IPS-NIHi11 (cell line): ENCODE results near the gene SAT2.
A peak's percentile ranks its signal among the peaks of the same experiment; 100 is the strongest.
"Not testable (repeated sequence)": the region's sequence is repeated elsewhere in the genome, so short reads cannot be mapped to it uniquely, and the experiment has no call there.

ENCODE experiments used
- DNase-seq: peaks from one replicate; pipeline ENCODE4 v3.0.0; 2012; ENCODE audit warnings: mixed read lengths, low spot score

SAT2 gene

GRCh38 chr17:7633093-7633492 is 5.5 kb upstream of the SAT2 start:
- DNase-seq = no peak

- peak; percentile 83 for DNase-seq
Observed at GRCh38 chr17:7632492-7632894, 4.9 kb upstream of the SAT2 start.

GRCh38 chr17:7631398-7632380 is 4.1 kb upstream of the SAT2 start:
- no peak for DNase-seq

- DNase-seq = no peak
Observed at GRCh38 chr17:7629939-7630571, 2.4 kb upstream of the SAT2 start, which contains the start of gene SHBG. Gene SHBG (plus strand): TSS chr17:7630135. CDS start chr17:7630173, 38 bp downstream.

GRCh38 chr17:7626956-7627249 is 718 bp downstream of the SAT2 start:
- no peak for DNase-seq

GRCh38 chr17:7626307-7626706 is 1.3 kb downstream of the SAT2 start:
- no peak for DNase-seq

GRCh38 chr17:7625749-7626148 is 1.9 kb downstream of the SAT2 start:
- not testable (repeated sequence) for DNase-seq

GRCh38 chr17:7623661-7624060 is 4.0 kb downstream of the SAT2 start:
- no peak for DNase-seq

- DNase-seq = no peak
Observed at GRCh38 chr17:7620835-7621234, 6.8 kb downstream of the SAT2 start.

- no peak for DNase-seq
Observed at GRCh38 chr17:7618608-7619007, 9.0 kb downstream of the SAT2 start.

- no peak for DNase-seq
Observed at GRCh38 chr17:7615265-7615747, 12.3 kb downstream of the SAT2 start.

GRCh38 chr17:7614425-7615264 is 13.0 kb downstream of the SAT2 start, which contains the start of gene FXR2:
Gene FXR2 (minus strand): TSS chr17:7614897. CDS start chr17:7614532, 365 bp downstream.
- peak; percentile 99 for DNase-seq

GRCh38 chr17:7613769-7614424 is 13.7 kb downstream of the SAT2 start:
- no peak for DNase-seq

GRCh38 chr17:7612294-7612640 is 15.4 kb downstream of the SAT2 start:
- no peak for DNase-seq

- DNase-seq = no peak
Observed at GRCh38 chr17:7611635-7612293, 15.9 kb downstream of the SAT2 start.

- no peak for DNase-seq
Observed at GRCh38 chr17:7610641-7611040, 17.0 kb downstream of the SAT2 start.

GRCh38 chr17:7606280-7606679 is 21.3 kb downstream of the SAT2 start:
- DNase-seq = no peak

- not testable (repeated sequence) for DNase-seq
Observed at GRCh38 chr17:7597561-7597960, 30.1 kb downstream of the SAT2 start.

- no peak for DNase-seq
Observed at GRCh38 chr17:7593296-7593695, 34.3 kb downstream of the SAT2 start.

- DNase-seq = no peak
Observed at GRCh38 chr17:7592422-7593021, 35.1 kb downstream of the SAT2 start.

GRCh38 chr17:7591596-7591995 is 36.0 kb downstream of the SAT2 start:
- no peak for DNase-seq
